ENCODE data around the gene KIFC3. TPM values are rescaled to one million over a fixed set of nuclear protein-coding genes. Genes with fewer than 3 reads are reported as not detected.

Gene KIFC3
- total RNA-seq, 4 donors from 2014 or later = 28.2 to 76.8 (median 46.6) TPM

GRCh38 chr16:57799600-57800199, 2.6 kb downstream of the KIFC3 start:
- TF ChIP-seq EP300 (IDR thresholded peaks at IDR 0.05) (no peak), POLR2A (IDR thresholded peaks at IDR 0.05; ENCODE audit: low read depth) (no peak), POLR2AphosphoS5 (IDR thresholded peaks at IDR 0.05) (no peak), CTCF (IDR thresholded peaks at IDR 0.05) (no peak)
- peaks cover 59 to 76% (median 68%) of the 10 kb centered on the region in 4 donors for H3K4me1 ChIP-seq
- no peak overlapping the region for H3K4me3 ChIP-seq

GRCh38 chr16:57798953-57799599, 3.2 kb downstream of the KIFC3 start:
- Histone ChIP-seq H3K4me3 (no peak overlapping the region), H3K27me3 (no peaks in the 10 kb centered on the region), H3K9me3 (no peaks in the 10 kb centered on the region), H3K4me1 (peaks cover 54 to 70% (median 62%) of the 10 kb centered on the region in 4 donors), H3K27ac (replicated peaks in 1 of 4) (no peak overlapping the region), H3K36me3 (peaks cover 4 to 34% (median 29%) of the 10 kb centered on the region in 4 donors)
- TF ChIP-seq EP300 (IDR thresholded peaks at IDR 0.05) (no peak), POLR2AphosphoS5 (IDR thresholded peaks at IDR 0.05) (no peak), POLR2A (IDR thresholded peaks at IDR 0.05; ENCODE audit: low read depth) (no peak), CTCF (IDR thresholded peaks at IDR 0.05) (no peak)
- WGBS = 74% methylated on average over 4 of the region's 6 CpGs
- intact Hi-C loops (cut with DNase I) = no loop called here
- DNase-seq (ENCODE audit: extremely low spot score) = no peak

More at GRCh38 chr16:57799600-57800199, 2.6 kb downstream of the KIFC3 start:
- 61% methylated on average over 4 of the region's 5 CpGs for WGBS
- Histone ChIP-seq H3K27ac (replicated peaks in 1 of 4) (peak overlapping the region in 1 of 4 donors; percentile 88), H3K27me3 (no peaks in the 10 kb centered on the region), H3K36me3 (peaks cover 4 to 28% (median 24%) of the 10 kb centered on the region in 4 donors), H3K9me3 (no peaks in the 10 kb centered on the region)
- intact Hi-C loops (cut with DNase I) = loop anchor here (5.0 kb wide), 2 partner anchors 63 to 203 kb away; partner anchors contain the start of genes USB1 and ZNF319
- DNase-seq (ENCODE audit: extremely low spot score) = no peak

GRCh38 chr16:57798267-57798810, 4.0 kb downstream of the KIFC3 start:
- WGBS = 89% methylated on average over 11 of the region's 16 CpGs

GRCh38 chr16:57797526-57798266, 4.6 kb downstream of the KIFC3 start:
- H3K4me1 ChIP-seq = peaks cover 40 to 56% (median 48%) of the 10 kb centered on the region in 4 donors
- peaks cover 4 to 47% (median 36%) of the 10 kb centered on the region in 4 donors for H3K36me3 ChIP-seq
- intact Hi-C loops (cut with DNase I) = no loop called here
- WGBS = 73% methylated on average over 24 of the region's 42 CpGs
- H3K27me3 ChIP-seq = no peaks in the 10 kb centered on the region
- no peak for TF ChIP-seq EP300 (IDR thresholded peaks at IDR 0.05)
- no peak for TF ChIP-seq POLR2A (IDR thresholded peaks at IDR 0.05; ENCODE audit: low read depth)
- TF ChIP-seq POLR2AphosphoS5 (IDR thresholded peaks at IDR 0.05) = no peak
- TF ChIP-seq CTCF (IDR thresholded peaks at IDR 0.05) = no peak
- no peaks in the 10 kb centered on the region for H3K9me3 ChIP-seq
- H3K4me3 ChIP-seq = no peak overlapping the region
- peak overlapping the region in 1 of 4 donors; percentile 4 for H3K27ac ChIP-seq (replicated peaks in 1 of 4)
- no peak for DNase-seq (ENCODE audit: extremely low spot score)

More at GRCh38 chr16:57798267-57798810, 4.0 kb downstream of the KIFC3 start:
- no peak for DNase-seq (ENCODE audit: extremely low spot score)
- Histone ChIP-seq H3K4me3 (no peak overlapping the region), H3K27me3 (no peaks in the 10 kb centered on the region), H3K4me1 (peaks cover 46 to 62% (median 55%) of the 10 kb centered on the region in 4 donors), H3K36me3 (peaks cover 4 to 41% (median 33%) of the 10 kb centered on the region in 4 donors), H3K27ac (replicated peaks in 1 of 4) (no peak overlapping the region), H3K9me3 (no peaks in the 10 kb centered on the region)
- intact Hi-C loops (cut with DNase I) = no loop called here
- no peak for TF ChIP-seq POLR2AphosphoS5 (IDR thresholded peaks at IDR 0.05)
- TF ChIP-seq EP300 (IDR thresholded peaks at IDR 0.05) = no peak
- TF ChIP-seq CTCF (IDR thresholded peaks at IDR 0.05) = no peak
- no peak for TF ChIP-seq POLR2A (IDR thresholded peaks at IDR 0.05; ENCODE audit: low read depth)
